Measurements from ENCODE around the gene SLC35B4.

The SLC35B4 gene

DNA sequence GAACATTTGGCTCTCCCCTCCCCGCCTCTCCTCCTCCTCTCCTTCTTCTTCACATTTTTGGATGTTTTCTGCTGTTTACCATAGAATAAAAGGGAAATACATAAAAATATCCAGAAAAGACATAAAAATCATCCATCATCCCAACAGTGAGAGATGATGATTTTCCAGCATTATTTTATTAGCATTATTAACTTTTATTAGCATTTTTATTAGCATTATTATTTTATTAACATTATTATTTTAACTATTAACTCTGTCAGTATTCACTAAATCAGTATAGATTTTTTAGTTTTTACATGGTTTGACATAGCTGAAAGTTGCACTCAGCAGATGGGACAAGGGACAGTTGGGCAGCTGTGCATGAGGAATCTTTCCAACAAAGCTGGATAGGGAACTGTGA, 16.2 kb upstream of the SLC35B4 start:
- Histone ChIP-seq H3K4ac (ENCODE audit: low read depth, low read length) (no peak overlapping the region), H3K9ac (ENCODE audit: low read length) (no peak overlapping the region), H2BK5ac (ENCODE audit: low read depth, low read length, poor library complexity) (no peak overlapping the region), H3K14ac (ENCODE audit: low read length) (no peak overlapping the region), H3K27me3 (ENCODE audit: insufficient read depth, low read length) (no peaks in the 10 kb centered on the region), H3K4me3 (ENCODE audit: low read depth, low read length) (no peak overlapping the region), H3K4me1 (ENCODE audit: control insufficient read depth in 1 of 2, insufficient read depth in 2 of 2, low read length in 2 of 2) (no peaks in the 10 kb centered on the region), H3K79me1 (ENCODE audit: low read length) (no peaks in the 10 kb centered on the region), H3K23ac (ENCODE audit: low read length) (no peak overlapping the region), H2BK120ac (ENCODE audit: insufficient read depth, low read length, poor library complexity) (no peak overlapping the region), H4K91ac (ENCODE audit: low read depth, low read length) (no peak overlapping the region), H2AFZ (ENCODE audit: insufficient read depth, low read length, poor library complexity) (no peak overlapping the region), H3K4me2 (ENCODE audit: low read length) (no peak overlapping the region), H3K79me2 (ENCODE audit: control insufficient read depth, insufficient read depth, low read length, poor library complexity) (no peaks in the 10 kb centered on the region), H3K27ac (ENCODE audit: low read depth, low read length) (no peak overlapping the region), H4K12ac (ENCODE audit: low read depth, low read length) (no peak overlapping the region), H4K8ac (ENCODE audit: low read depth, low read length) (no peak overlapping the region), H2AK5ac (ENCODE audit: low read length) (no peak overlapping the region), H2BK12ac (ENCODE audit: low read length) (no peak overlapping the region), H3K9me3 (ENCODE audit: insufficient read depth, low read depth, low read length) (peaks cover 2% of the 10 kb centered on the region), H3K18ac (ENCODE audit: low read length) (no peak overlapping the region), H3K36me3 (ENCODE audit: control insufficient read depth in 1 of 2, insufficient read depth in 2 of 2, low read length in 2 of 2) (no peaks in the 10 kb centered on the region)
- DNase-seq = no peak
- no CpG with 5 or more reads among the region's 1 CpG for WGBS (ENCODE audit: extremely low coverage, insufficient coverage, insufficient read length)

DNA sequence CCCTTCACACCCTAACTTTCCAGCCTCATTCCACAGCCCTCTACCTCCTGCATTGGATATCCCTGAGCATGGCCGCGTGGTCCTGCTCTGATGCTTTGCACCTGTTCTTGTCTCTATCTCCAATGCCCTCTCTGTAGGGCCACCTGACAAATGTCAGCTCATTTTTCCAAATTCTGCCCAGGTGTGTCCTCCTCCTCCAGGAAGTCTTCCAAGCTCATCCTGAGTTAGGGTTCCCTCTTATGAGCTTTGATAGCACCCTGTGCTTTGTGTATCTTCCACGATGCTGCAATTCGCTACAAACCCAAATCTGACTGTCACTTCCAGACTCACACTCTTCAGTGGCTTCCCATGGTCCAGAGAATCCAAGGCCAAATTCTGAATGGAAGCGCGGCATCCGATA, 14.7 kb upstream of the SLC35B4 start:
- no peaks in the 10 kb centered on the region for H3K79me1 ChIP-seq (ENCODE audit: low read length)
- no CpG with 5 or more reads among the region's 7 CpGs for WGBS (ENCODE audit: extremely low coverage, insufficient coverage, insufficient read length)
- peaks cover 2% of the 10 kb centered on the region for H3K9me3 ChIP-seq (ENCODE audit: insufficient read depth, low read depth, low read length)
- H3K27ac ChIP-seq (ENCODE audit: low read depth, low read length) = no peak overlapping the region
- H3K9ac ChIP-seq (ENCODE audit: low read length) = no peak overlapping the region
- H2BK5ac ChIP-seq (ENCODE audit: low read depth, low read length, poor library complexity) = no peak overlapping the region
- H3K4me1 ChIP-seq (ENCODE audit: control insufficient read depth in 1 of 2, insufficient read depth in 2 of 2, low read length in 2 of 2) = no peaks in the 10 kb centered on the region
- H2AFZ ChIP-seq (ENCODE audit: insufficient read depth, low read length, poor library complexity) = no peak overlapping the region
- no peak overlapping the region for H3K4me3 ChIP-seq (ENCODE audit: low read depth, low read length)
- H3K4me2 ChIP-seq (ENCODE audit: low read length) = no peak overlapping the region
- H3K4ac ChIP-seq (ENCODE audit: low read depth, low read length) = no peak overlapping the region
- DNase-seq = no peak
- no peaks in the 10 kb centered on the region for H3K27me3 ChIP-seq (ENCODE audit: insufficient read depth, low read length)
- H4K8ac ChIP-seq (ENCODE audit: low read depth, low read length) = no peak overlapping the region
- no peak overlapping the region for H2BK12ac ChIP-seq (ENCODE audit: low read length)
- H2BK120ac ChIP-seq (ENCODE audit: insufficient read depth, low read length, poor library complexity) = no peak overlapping the region
- H3K36me3 ChIP-seq (ENCODE audit: control insufficient read depth in 1 of 2, insufficient read depth in 2 of 2, low read length in 2 of 2) = no peaks in the 10 kb centered on the region
- no peak overlapping the region for H4K12ac ChIP-seq (ENCODE audit: low read depth, low read length)
- no peaks in the 10 kb centered on the region for H3K79me2 ChIP-seq (ENCODE audit: control insufficient read depth, insufficient read depth, low read length, poor library complexity)
- no peak overlapping the region for H3K23ac ChIP-seq (ENCODE audit: low read length)
- H3K14ac ChIP-seq (ENCODE audit: low read length) = no peak overlapping the region
- H3K18ac ChIP-seq (ENCODE audit: low read length) = no peak overlapping the region
- H4K91ac ChIP-seq (ENCODE audit: low read depth, low read length) = no peak overlapping the region
- no peak overlapping the region for H2AK5ac ChIP-seq (ENCODE audit: low read length)

DNA sequence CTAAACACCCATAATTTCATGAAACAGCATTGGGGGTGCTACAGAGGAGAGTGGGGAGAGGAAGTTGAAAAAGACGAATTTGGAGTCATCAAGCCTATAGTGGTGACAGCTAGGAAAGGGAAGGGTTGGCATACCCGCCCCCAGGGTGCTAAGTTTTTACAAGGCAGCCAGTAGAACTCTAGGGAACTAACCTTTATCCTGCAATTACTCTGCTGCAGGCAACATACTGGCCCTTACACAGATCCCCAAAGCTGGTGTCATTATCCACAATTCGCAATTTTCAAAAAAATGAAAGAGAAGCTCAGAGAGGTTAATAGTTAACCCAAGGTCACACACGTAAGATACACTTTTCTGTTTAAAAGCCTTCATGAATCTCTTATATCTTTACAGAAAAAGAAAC, 14.2 kb upstream of the SLC35B4 start:
- Histone ChIP-seq H4K12ac (ENCODE audit: low read depth, low read length) (no peak overlapping the region), H4K91ac (ENCODE audit: low read depth, low read length) (no peak overlapping the region), H2BK12ac (ENCODE audit: low read length) (no peak overlapping the region), H3K4me1 (ENCODE audit: control insufficient read depth in 1 of 2, insufficient read depth in 2 of 2, low read length in 2 of 2) (no peaks in the 10 kb centered on the region), H3K79me2 (ENCODE audit: control insufficient read depth, insufficient read depth, low read length, poor library complexity) (no peaks in the 10 kb centered on the region), H3K9ac (ENCODE audit: low read length) (no peak overlapping the region), H3K4ac (ENCODE audit: low read depth, low read length) (no peak overlapping the region), H3K14ac (ENCODE audit: low read length) (no peak overlapping the region), H3K27ac (ENCODE audit: low read depth, low read length) (no peak overlapping the region), H2BK5ac (ENCODE audit: low read depth, low read length, poor library complexity) (no peak overlapping the region), H2AFZ (ENCODE audit: insufficient read depth, low read length, poor library complexity) (no peak overlapping the region), H3K36me3 (ENCODE audit: control insufficient read depth in 1 of 2, insufficient read depth in 2 of 2, low read length in 2 of 2) (no peaks in the 10 kb centered on the region), H3K79me1 (ENCODE audit: low read length) (no peaks in the 10 kb centered on the region), H3K18ac (ENCODE audit: low read length) (no peak overlapping the region), H3K4me3 (ENCODE audit: low read depth, low read length) (no peak overlapping the region), H3K9me3 (ENCODE audit: insufficient read depth, low read depth, low read length) (peaks cover 2% of the 10 kb centered on the region), H2BK120ac (ENCODE audit: insufficient read depth, low read length, poor library complexity) (no peak overlapping the region), H3K4me2 (ENCODE audit: low read length) (no peak overlapping the region), H3K27me3 (ENCODE audit: insufficient read depth, low read length) (no peaks in the 10 kb centered on the region), H3K23ac (ENCODE audit: low read length) (no peak overlapping the region), H4K8ac (ENCODE audit: low read depth, low read length) (no peak overlapping the region), H2AK5ac (ENCODE audit: low read length) (no peak overlapping the region)
- DNase-seq = no peak
- no CpG with 5 or more reads among the region's 4 CpGs for WGBS (ENCODE audit: extremely low coverage, insufficient coverage, insufficient read length)

DNA sequence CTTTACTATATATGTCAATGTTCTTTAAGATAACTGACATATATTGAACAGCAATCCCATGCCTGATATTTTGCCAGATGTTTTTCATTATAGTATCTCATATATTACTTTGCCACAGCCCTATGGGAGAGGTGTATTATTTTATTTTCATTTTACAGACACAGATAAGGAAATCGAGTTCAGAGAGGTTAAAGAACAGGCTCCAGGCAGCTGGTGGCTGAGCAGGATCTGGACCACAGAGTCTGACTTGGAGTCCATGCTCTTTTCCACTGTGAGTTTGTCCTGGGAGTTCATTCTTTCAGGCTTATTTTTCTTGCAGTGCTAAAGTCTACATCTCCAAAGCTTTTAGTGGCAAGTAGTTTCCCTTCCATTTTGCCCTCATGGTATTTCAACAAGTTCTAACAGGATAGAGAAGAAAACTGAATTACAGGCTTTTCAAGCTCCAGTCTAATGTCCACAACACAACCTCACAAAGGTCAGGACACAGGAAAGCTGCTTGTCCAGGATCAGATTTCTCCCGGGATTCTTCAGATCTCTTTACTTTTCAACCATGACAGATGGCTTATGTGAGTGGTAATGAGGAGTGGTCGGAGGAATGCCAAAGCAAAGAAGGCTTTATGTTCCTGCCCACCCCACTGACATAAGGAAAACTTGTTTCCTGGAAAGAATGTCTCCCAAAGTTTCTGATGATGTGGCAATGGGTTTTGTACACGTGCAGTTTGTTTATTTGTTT, 13.1 kb upstream of the SLC35B4 start:
- no peaks in the 10 kb centered on the region for H3K79me1 ChIP-seq (ENCODE audit: low read length)
- no peak overlapping the region for H3K4me3 ChIP-seq (ENCODE audit: low read depth, low read length)
- H3K36me3 ChIP-seq (ENCODE audit: control insufficient read depth in 1 of 2, insufficient read depth in 2 of 2, low read length in 2 of 2) = no peaks in the 10 kb centered on the region
- no peak overlapping the region for H3K23ac ChIP-seq (ENCODE audit: low read length)
- no peak overlapping the region for H3K9ac ChIP-seq (ENCODE audit: low read length)
- no peak overlapping the region for H3K14ac ChIP-seq (ENCODE audit: low read length)
- no peak overlapping the region for H2BK5ac ChIP-seq (ENCODE audit: low read depth, low read length, poor library complexity)
- no peaks in the 10 kb centered on the region for H3K4me1 ChIP-seq (ENCODE audit: control insufficient read depth in 1 of 2, insufficient read depth in 2 of 2, low read length in 2 of 2)
- no peak overlapping the region for H3K27ac ChIP-seq (ENCODE audit: low read depth, low read length)
- no peaks in the 10 kb centered on the region for H3K27me3 ChIP-seq (ENCODE audit: insufficient read depth, low read length)
- no peak overlapping the region for H3K18ac ChIP-seq (ENCODE audit: low read length)
- H2BK120ac ChIP-seq (ENCODE audit: insufficient read depth, low read length, poor library complexity) = no peak overlapping the region
- no peaks in the 10 kb centered on the region for H3K79me2 ChIP-seq (ENCODE audit: control insufficient read depth, insufficient read depth, low read length, poor library complexity)
- DNase-seq = no peak
- H2AK5ac ChIP-seq (ENCODE audit: low read length) = no peak overlapping the region
- no peak overlapping the region for H2AFZ ChIP-seq (ENCODE audit: insufficient read depth, low read length, poor library complexity)
- H4K8ac ChIP-seq (ENCODE audit: low read depth, low read length) = no peak overlapping the region
- H3K4me2 ChIP-seq (ENCODE audit: low read length) = no peak overlapping the region
- H3K9me3 ChIP-seq (ENCODE audit: insufficient read depth, low read depth, low read length) = no peaks in the 10 kb centered on the region
- no peak overlapping the region for H4K91ac ChIP-seq (ENCODE audit: low read depth, low read length)
- no peak overlapping the region for H3K4ac ChIP-seq (ENCODE audit: low read depth, low read length)
- no CpG with 5 or more reads among the region's 4 CpGs for WGBS (ENCODE audit: extremely low coverage, insufficient coverage, insufficient read length)
- no peak overlapping the region for H2BK12ac ChIP-seq (ENCODE audit: low read length)
- no peak overlapping the region for H4K12ac ChIP-seq (ENCODE audit: low read depth, low read length)

Measured in trophoblast cell (in vitro differentiated cells and primary cell).